HG03175 (cell line): Measurements from ENCODE around the gene SDC4.
A peak's percentile ranks its signal among the peaks of the same experiment; 100 is the strongest.

Experiments
- ATAC-seq: cut with Tn5 transposase; IDR thresholded peaks from one replicate; pipeline ENCODE4 v1.9.1; 2021; ENCODE audit warnings: mild to moderate bottlenecking, moderate library complexity; ENCODE audit not compliant: unreplicated experiment

SDC4 gene

GRCh38 chr20:45301824-45302271, 46.4 kb downstream of the SDC4 start:
- ATAC-seq, result no peak

- ATAC-seq, result no peak
Observed at GRCh38 chr20:45300961-45301360, 47.3 kb downstream of the SDC4 start.

- ATAC-seq, result no peak
Observed at GRCh38 chr20:45299786-45300185, 48.4 kb downstream of the SDC4 start.

GRCh38 chr20:45297786-45298497, 50.3 kb downstream of the SDC4 start:
- ATAC-seq, result no peak

- no peak for ATAC-seq
Observed at GRCh38 chr20:45294659-45295058, 53.6 kb downstream of the SDC4 start.

GRCh38 chr20:45294003-45294368, 54.2 kb downstream of the SDC4 start:
- no peak for ATAC-seq

- ATAC-seq, result peak; percentile 62
Observed at GRCh38 chr20:45293041-45294002, 54.9 kb downstream of the SDC4 start.

GRCh38 chr20:45292343-45292742, 55.9 kb downstream of the SDC4 start:
- no peak for ATAC-seq

GRCh38 chr20:45291526-45291925, 56.7 kb downstream of the SDC4 start:
- ATAC-seq, result no peak

GRCh38 chr20:45290677-45291355, 57.4 kb downstream of the SDC4 start:
- ATAC-seq, result peak; percentile 50

- ATAC-seq, result no peak
Observed at GRCh38 chr20:45289942-45290676, 58.1 kb downstream of the SDC4 start.

GRCh38 chr20:45288860-45289259, 59.4 kb downstream of the SDC4 start:
- no peak for ATAC-seq

- no peak for ATAC-seq
Observed at GRCh38 chr20:45288376-45288775, 59.8 kb downstream of the SDC4 start.

- no peak for ATAC-seq
Observed at GRCh38 chr20:45283551-45284057, 64.6 kb downstream of the SDC4 start.

GRCh38 chr20:45282700-45283550, 65.3 kb downstream of the SDC4 start:
- ATAC-seq, result no peak

GRCh38 chr20:45279992-45280391, 68.2 kb downstream of the SDC4 start:
- no peak for ATAC-seq

- no peak for ATAC-seq
Observed at GRCh38 chr20:45275338-45275737, 72.9 kb downstream of the SDC4 start.
